HG02981 (cell line): Measurements from ENCODE around the gene SPDYE4.

Experiments
- ATAC-seq: cut with Tn5 transposase; IDR thresholded peaks from one replicate; pipeline ENCODE4 v1.9.1; 2021; ENCODE audit warnings: mild to moderate bottlenecking, moderate library complexity; ENCODE audit not compliant: unreplicated experiment

Gene SPDYE4

GRCh38 chr17:8785547-8786413, 27.4 kb upstream of the SPDYE4 start:
- ATAC-seq = no peak

DNA sequence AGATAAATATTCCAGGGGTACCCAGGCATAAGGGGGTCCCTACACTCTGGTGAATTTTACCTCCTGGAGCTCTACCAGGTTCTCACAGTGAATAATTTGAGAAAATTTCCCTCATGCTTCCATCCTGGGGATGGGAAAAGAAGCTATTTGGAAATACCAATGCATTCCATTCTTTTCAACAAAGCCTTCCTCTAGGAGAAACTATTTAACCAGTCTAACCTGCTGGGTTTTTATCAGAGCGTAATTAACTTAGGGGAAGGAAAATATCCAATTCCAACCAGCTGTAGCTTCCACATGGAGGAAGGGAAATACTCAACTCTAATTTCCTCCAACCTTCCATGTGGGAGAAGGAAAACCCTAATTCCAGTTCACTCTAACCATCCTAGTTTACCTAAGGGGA, 23.8 kb upstream of the SPDYE4 start:
- ATAC-seq = no peak

DNA sequence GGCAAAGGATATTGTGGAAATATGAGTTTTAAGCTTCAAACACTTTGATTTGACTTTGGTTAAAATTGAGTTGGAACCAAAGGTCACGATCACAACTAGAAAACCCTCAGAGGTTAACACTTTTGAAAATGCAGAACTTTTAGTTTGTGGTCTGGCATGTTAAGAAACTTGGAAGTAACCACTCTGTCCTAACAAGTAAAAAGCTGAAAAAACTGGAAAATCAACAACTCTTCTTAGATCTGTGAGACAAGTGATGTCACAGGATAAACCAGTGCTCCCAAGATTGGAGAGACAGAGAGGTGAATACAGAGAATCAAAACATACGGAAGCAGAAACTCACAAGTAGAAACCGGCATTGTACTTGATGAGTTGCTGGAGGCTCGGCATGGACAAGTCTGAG, 23.4 kb upstream of the SPDYE4 start:
- no peak for ATAC-seq

DNA sequence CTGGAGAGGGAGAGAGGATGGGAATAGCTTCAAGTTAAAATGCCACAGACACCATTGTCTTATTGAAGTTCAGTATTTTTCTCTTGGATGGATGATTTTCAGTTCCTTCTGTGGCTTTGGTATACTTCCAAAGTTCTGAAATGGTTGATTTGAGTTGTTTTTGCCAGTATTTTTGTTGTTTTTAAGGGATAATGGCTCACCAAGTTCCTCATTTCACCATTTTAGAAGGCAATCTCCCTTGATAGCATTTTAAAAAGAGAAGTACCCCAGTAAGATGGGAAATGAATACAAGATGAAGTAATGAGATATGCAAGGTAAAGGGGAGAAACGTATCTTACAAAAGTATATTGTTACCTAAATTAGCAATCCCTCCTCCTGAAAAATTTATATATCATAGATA, 18.5 kb upstream of the SPDYE4 start:
- ATAC-seq = no peak

DNA sequence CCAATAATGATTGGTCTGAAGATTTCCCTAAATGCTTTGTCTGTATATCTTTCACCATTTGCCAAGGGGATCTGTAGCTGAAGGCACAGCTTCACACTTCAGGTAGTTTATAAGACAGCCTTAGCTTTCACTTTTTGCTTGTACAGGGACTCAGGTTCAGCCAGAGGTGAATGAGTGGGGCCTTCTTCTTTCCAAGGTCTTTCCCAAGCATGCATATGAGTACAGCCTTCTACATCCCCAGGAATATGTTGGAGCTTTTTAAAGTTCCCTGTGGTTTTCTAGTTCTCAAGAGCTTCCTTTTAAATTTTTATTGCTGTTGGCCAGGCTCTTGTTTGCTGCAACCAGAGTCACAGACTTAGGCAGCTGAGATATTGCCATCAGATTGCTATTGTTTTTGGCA, 17.9 kb upstream of the SPDYE4 start:
- no peak for ATAC-seq

- ATAC-seq = no peak
Measured at GRCh38 chr17:8766731-8767130, 8.4 kb upstream of the SPDYE4 start.

- ATAC-seq = no peak
Measured at GRCh38 chr17:8762012-8762411, 3.7 kb upstream of the SPDYE4 start.

DNA sequence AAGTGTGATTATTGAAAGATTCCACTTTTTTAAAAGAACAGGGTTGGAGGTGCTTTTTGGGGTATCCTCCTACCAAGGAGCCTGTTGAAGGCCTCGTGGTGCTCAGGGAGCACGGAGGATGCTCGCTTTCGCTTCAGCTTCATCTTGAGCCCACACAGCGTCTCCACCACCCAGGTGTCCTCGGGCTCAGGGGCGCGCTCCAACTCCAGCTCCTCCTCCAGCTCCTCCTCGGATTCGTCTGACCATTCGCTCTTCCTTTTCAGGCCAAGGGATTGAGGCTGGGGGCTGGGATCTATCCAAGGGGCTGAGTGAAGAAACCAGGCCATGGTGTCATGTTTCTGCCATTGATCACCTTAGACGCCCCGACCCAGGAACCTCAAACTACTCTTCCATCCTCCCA, 1.2 kb downstream of the SPDYE4 start:
- no peak for ATAC-seq

GRCh38 chr17:8755590-8756255, 2.6 kb downstream of the SPDYE4 start:
- no peak for ATAC-seq

DNA sequence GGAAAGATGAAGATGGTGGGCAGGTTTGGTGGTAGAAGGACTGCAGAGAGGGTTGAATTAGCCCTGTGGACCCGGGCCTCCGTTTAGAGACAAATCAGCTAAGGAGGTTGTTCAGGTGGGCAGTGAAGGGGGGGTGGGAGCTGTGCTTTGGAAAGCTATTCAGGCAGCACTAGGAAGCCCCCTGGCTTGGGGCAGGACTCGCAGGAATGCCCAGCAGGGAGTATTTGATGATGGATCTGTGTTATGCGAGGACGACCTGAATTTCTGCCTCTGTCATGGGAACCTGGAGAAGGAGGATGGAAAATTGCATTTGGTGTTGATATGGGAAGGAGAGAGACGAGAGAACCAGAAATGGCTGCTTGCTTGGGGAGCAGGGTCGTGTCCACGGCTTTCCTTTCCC, 3.5 kb downstream of the SPDYE4 start:
- ATAC-seq = no peak

GRCh38 chr17:8753976-8754440, 4.3 kb downstream of the SPDYE4 start:
- no peak for ATAC-seq

- ATAC-seq = no peak
Measured at GRCh38 chr17:8753136-8753975, 5.0 kb downstream of the SPDYE4 start.

DNA sequence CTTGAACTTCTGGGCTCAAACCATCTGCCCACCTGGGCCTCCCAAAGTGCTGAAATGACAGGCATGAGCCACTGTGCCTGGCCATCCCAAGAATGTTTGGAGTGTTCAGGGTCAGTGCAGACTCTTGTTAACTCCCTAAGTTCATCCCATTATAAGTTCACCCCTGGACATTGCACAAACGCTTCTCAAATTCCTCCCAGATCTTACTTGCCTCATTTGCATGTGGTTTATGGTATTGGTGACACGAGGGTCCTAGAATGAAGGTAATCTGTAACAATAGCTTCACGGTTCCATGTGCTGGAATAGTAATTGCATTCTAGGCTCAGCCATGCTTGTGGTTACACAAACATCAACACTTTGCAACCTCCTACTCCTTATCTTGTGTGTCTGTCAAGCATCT, 8.7 kb downstream of the SPDYE4 start:
- no peak for ATAC-seq

- no peak for ATAC-seq
Measured at GRCh38 chr17:8747742-8748141, 10.6 kb downstream of the SPDYE4 start.

DNA sequence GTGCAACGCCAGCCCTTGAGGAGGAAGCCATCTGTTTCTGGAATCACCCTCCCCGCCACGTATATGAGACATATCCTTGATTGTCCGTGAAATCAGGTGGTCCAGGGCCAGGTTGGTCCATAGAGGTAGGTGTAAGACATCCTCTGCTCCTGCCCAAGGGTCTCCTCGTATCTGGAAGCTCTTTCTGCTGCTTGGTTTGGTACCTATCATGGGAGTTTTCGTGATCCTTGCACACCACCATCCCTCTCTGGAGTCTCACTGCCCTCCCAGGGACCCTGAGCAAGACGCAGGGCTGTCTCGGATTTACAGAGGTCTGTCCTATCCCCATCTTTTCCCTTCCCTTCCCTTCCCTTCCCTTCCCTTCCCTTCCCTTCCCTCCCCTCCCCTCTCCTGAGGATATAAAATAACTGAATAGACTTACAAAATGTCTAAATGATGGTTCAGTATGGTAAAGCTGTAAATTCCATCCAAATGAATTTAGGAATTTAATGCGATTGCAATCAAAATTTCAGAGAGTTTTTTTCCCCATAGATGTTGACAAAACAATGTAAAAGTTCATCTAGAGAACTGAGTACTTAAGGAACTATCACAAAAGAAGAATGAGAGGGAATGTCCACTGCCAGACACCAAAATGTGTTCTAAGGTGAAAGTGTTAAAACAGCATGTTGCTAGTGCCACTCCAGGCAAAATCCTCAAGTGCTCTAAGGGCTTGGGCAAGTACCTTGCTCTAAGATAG, 11.7 kb downstream of the SPDYE4 start:
- ATAC-seq = no peak

- ATAC-seq = peak; percentile 54
Measured at GRCh38 chr17:8745586-8746500, 12.5 kb downstream of the SPDYE4 start.

DNA sequence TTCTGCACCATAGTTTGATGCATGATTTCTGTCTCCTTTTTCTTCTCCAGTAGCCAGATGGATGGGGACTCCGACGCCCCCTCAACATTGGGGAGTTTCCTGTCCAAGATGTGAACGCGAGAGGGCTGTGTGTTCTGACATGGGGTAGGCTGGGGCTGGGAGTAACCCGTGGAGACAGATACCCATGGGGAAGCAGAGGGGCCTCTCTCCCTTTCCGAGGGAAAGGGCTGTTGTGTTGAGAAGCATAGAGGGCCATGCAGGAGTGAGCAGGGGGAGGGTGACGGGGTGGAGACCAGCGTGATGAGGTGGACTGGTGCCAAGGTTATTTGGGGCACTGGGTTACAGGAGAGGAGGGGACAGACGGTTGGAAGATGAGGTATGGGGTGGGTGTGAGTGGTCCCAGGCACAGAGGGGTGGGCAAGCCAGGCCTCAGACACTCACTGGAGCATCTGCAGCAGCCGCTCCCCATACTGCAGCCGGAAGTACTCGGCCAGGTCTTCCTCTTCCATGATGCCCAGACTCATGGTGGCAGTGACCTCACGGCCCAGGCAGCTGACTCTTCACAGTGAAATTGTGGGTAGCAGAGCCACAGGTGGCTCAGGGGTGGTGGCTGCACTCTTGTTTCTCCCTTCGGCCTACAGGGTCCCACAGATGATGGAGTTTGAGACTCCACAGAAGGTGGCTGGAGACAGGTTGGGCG, 14.1 kb downstream of the SPDYE4 start:
- no peak for ATAC-seq

DNA sequence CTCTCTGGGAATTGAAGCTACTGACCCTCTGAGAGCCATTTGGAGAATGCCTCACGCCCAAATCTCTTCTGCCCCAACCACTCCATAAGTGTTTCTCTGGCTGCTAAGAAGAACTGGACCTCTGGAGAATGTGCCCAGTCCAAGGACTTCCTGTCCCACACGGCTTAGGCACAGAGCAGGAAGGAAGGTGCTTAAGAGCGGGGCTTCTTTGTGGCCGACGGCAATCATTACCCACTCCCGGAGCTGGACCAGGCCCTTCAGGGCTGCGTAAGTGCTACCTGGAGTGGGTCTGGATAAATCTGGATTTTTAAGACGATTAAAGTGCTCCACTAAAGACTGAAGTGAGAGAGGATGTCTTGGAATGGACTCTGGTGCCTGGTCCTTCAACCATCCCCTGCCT, 15.5 kb downstream of the SPDYE4 start:
- no peak for ATAC-seq

DNA sequence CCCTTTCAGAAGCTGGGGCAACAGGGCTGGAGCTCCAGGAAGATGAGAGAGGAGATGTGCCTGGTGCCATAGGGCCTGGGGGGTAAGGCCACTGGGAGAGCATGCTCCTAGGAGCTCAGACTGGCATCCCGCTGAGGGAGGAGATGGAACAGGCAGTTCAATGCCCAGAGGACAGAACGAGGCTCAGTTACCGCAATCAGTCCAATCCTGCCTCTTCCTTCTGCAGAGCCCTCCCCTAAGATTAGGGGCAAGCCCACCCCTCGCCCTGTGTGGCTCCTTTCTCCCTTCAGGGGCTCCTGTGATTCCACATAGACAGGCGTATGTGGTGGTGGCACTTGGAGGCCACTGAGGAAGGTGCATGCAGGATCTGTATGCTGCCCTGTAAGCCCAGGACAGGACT, 16.1 kb downstream of the SPDYE4 start:
- no peak for ATAC-seq
